Effector memory CD4-positive, alpha-beta T cell (primary cell): ENCODE data around the gene SYNDIG1.

Experiments
- DNase-seq, 3 donors: peaks; one replicate each; pipeline ENCODE4 v3.0.0-alpha.2; 2020
- H3K27ac ChIP-seq: 2 replicates; pipeline ENCODE4 v1.7.0; 2013; ENCODE audit warnings: mild to moderate bottlenecking, low read length, moderate library complexity; ENCODE audit not compliant: insufficient read depth, poor library complexity, severe bottlenecking
- H3K27me3 ChIP-seq: replicated peaks from 2 replicates; pipeline ENCODE4 v1.7.0; 2013; ENCODE audit warnings: mild to moderate bottlenecking, low read length; ENCODE audit not compliant: insufficient read depth, control insufficient read depth, poor library complexity, severe bottlenecking
- H3K36me3 ChIP-seq: 2 replicates; pipeline ENCODE4 v1.7.0; 2013; ENCODE audit warnings: mild to moderate bottlenecking, low read length, moderate library complexity; ENCODE audit not compliant: control insufficient read depth, insufficient read depth
- H3K4me1 ChIP-seq: 2 replicates; pipeline ENCODE4 v1.7.0; 2013; ENCODE audit warnings: low read length, mild to moderate bottlenecking; ENCODE audit not compliant: control insufficient read depth, insufficient read depth, poor library complexity, severe bottlenecking
- H3K4me3 ChIP-seq: 2 replicates; pipeline ENCODE4 v1.7.0; 2013; ENCODE audit warnings: low read length, low read depth, mild to moderate bottlenecking; ENCODE audit not compliant: insufficient read depth, poor library complexity, severe bottlenecking
- H3K9me3 ChIP-seq: 2 replicates; pipeline ENCODE4 v1.7.0; 2013; ENCODE audit warnings: mild to moderate bottlenecking, low read length, moderate library complexity; ENCODE audit not compliant: control insufficient read depth

SYNDIG1 gene

DNA sequence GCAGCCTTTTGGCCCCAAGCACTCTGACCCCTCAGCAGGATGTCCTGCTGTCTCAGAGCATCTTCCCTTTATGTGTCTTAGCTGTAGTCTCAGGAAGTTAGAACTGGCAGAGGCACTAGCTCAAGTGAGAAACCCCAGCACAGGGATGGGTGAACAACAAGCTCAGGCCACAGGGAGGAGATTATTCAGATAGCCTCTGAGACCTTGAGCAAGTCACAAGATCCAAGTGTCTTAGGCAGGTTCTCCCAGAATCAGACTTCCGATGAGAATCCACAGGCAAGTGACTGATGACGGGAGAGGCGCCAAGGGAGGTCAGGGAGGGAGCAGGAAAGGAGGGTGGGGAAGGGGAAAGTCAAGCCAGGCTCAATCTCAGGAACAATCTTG lies 13.0 kb upstream of the SYNDIG1 start:
- Histone ChIP-seq H3K4me1 (no peaks in the 10 kb centered on the region), H3K4me3 (no peak overlapping the region), H3K27me3 (no peaks in the 10 kb centered on the region), H3K9me3 (no peaks in the 10 kb centered on the region), H3K27ac (no peak overlapping the region), H3K36me3 (no peaks in the 10 kb centered on the region)
- no peak for DNase-seq

GRCh38 chr20:24458436-24458835 lies 11.0 kb upstream of the SYNDIG1 start:
- Histone ChIP-seq H3K4me1 (no peaks in the 10 kb centered on the region), H3K27me3 (no peaks in the 10 kb centered on the region), H3K4me3 (no peak overlapping the region), H3K9me3 (no peaks in the 10 kb centered on the region), H3K36me3 (no peaks in the 10 kb centered on the region), H3K27ac (no peak overlapping the region)
- no peak for DNase-seq

DNA sequence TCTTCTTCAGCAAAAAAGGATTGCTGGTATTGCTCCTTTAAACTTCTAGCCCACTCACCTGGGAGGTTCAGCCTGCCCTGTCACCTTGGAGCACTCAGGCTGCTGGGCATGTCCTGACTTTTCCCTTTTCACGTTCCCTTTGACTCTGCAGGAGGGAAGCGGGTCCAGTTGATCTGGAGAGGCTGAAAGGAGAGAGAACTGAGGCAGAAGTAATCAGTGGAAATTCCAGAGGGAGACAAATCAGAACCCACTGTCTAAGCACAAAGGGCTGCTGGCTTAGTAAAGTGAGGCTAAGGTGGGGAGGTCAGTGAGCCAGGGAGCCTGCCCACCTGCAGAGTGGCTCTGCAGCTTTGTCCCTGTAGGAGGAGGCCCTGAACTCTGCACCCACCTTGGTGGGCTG lies 9.7 kb upstream of the SYNDIG1 start:
- no peaks in the 10 kb centered on the region for H3K9me3 ChIP-seq
- H3K4me3 ChIP-seq = no peak overlapping the region
- H3K4me1 ChIP-seq = no peaks in the 10 kb centered on the region
- no peak for DNase-seq
- H3K36me3 ChIP-seq = no peaks in the 10 kb centered on the region
- H3K27ac ChIP-seq = no peak overlapping the region
- no peaks in the 10 kb centered on the region for H3K27me3 ChIP-seq

- Histone ChIP-seq H3K27me3 (no peaks in the 10 kb centered on the region), H3K36me3 (no peaks in the 10 kb centered on the region), H3K4me1 (no peaks in the 10 kb centered on the region), H3K4me3 (no peak overlapping the region), H3K9me3 (no peaks in the 10 kb centered on the region), H3K27ac (no peak overlapping the region)
- no peak for DNase-seq
These were observed 8.7 kb upstream of the SYNDIG1 start for GRCh38 chr20:24460712-24461111.

DNA sequence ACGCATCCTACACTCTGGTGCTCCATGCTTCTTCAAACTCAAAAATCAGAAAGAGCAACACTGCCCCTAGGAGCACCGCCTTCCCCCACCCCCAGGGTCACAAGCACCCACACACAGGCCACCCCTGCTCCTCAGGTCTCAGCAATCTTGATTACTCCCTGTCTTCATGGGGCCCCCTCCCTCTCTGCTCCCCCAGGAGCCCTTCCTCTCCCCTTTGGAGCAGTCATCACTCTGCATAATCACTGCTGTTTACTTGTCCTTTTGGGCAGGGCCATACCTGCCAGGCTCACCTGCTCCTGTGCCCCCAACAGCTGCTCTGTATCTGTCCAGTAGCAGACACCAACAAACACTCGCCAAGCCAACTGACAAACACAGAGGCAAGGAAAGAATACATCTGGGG lies 7.6 kb upstream of the SYNDIG1 start:
- Histone ChIP-seq H3K4me3 (no peak overlapping the region), H3K4me1 (no peaks in the 10 kb centered on the region), H3K36me3 (no peaks in the 10 kb centered on the region), H3K9me3 (no peaks in the 10 kb centered on the region), H3K27me3 (no peaks in the 10 kb centered on the region), H3K27ac (no peak overlapping the region)
- no peak for DNase-seq

DNA sequence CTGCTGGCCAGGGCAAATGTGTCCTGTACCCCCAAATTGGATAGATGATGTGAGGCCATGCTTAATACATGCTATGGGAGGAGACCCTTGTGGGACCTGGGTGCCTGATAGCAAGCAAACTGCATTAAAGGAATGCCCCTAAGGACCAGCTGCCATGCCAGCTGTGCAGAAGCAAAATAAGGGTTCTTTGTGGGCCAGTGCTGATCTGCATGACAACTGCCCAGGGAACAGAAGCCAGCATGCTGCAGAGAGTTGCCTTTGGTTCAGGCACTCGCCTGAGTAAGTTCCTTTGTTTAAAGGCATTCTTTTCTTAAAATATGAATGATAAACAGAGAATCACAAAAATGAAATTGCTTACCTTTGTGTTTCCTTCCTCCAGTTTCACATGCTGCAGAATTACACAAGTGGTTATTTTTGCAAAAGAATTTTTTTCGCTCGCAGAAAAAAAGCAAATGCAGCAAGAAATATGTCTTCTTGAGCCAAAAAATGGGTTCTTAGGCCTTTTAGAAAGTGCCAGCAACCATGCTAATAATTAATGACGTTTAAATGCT lies 6.9 kb upstream of the SYNDIG1 start:
- no peaks in the 10 kb centered on the region for H3K27me3 ChIP-seq
- H3K4me3 ChIP-seq = no peak overlapping the region
- no peak for DNase-seq
- no peaks in the 10 kb centered on the region for H3K4me1 ChIP-seq
- no peak overlapping the region for H3K27ac ChIP-seq
- no peaks in the 10 kb centered on the region for H3K36me3 ChIP-seq
- H3K9me3 ChIP-seq = no peaks in the 10 kb centered on the region

- H3K4me1 ChIP-seq = no peaks in the 10 kb centered on the region
- H3K9me3 ChIP-seq = no peaks in the 10 kb centered on the region
- no peak overlapping the region for H3K27ac ChIP-seq
- H3K4me3 ChIP-seq = no peak overlapping the region
- no peak for DNase-seq
- H3K27me3 ChIP-seq = peaks cover 6% of the 10 kb centered on the region
- no peaks in the 10 kb centered on the region for H3K36me3 ChIP-seq
These were observed 4.3 kb upstream of the SYNDIG1 start for GRCh38 chr20:24465159-24465558.

GRCh38 chr20:24465730-24466129 lies 3.7 kb upstream of the SYNDIG1 start:
- Histone ChIP-seq H3K4me1 (no peaks in the 10 kb centered on the region), H3K27me3 (peaks cover 12% of the 10 kb centered on the region), H3K4me3 (no peak overlapping the region), H3K9me3 (no peaks in the 10 kb centered on the region), H3K27ac (no peak overlapping the region), H3K36me3 (no peaks in the 10 kb centered on the region)
- DNase-seq = no peak

- DNase-seq = no peak
- no peak overlapping the region for H3K4me3 ChIP-seq
These were observed 871 bp upstream of the SYNDIG1 start for GRCh38 chr20:24468401-24469115.

GRCh38 chr20:24469894-24470745 lies 691 bp downstream of the SYNDIG1 start:
- DNase-seq = no peak
- Histone ChIP-seq H3K4me3 (no peak overlapping the region), H3K9me3 (no peaks in the 10 kb centered on the region), H3K36me3 (no peaks in the 10 kb centered on the region), H3K27ac (no peak overlapping the region), H3K4me1 (no peaks in the 10 kb centered on the region), H3K27me3 (peaks cover 19% of the 10 kb centered on the region)

More at GRCh38 chr20:24468401-24469115, 871 bp upstream of the SYNDIG1 start:
- no peaks in the 10 kb centered on the region for H3K36me3 ChIP-seq
- peaks cover 19% of the 10 kb centered on the region for H3K27me3 ChIP-seq
- no peaks in the 10 kb centered on the region for H3K9me3 ChIP-seq
- H3K4me1 ChIP-seq = no peaks in the 10 kb centered on the region
- H3K27ac ChIP-seq = no peak overlapping the region
